Upper lobe of right lung (tissue), 1 donor: ENCODE data around the gene EVA1A. TPM values are rescaled to one million over a fixed set of nuclear protein-coding genes. Genes with fewer than 3 reads are reported as not detected.

Source experiments
- ATAC-seq: fragments of 200-7000 bp; cut with Tn5 transposase; one replicate; pipeline ENCODE4 v1.9.1; 2020; ENCODE audit warnings: mild to moderate bottlenecking, moderate library complexity
- DNase-seq: peaks from one replicate; pipeline ENCODE4 v3.0.0-alpha.2; 2020
- H3K27ac ChIP-seq: fragments of 200-600 bp; one replicate; pipeline ENCODE4 v1.8.0; 2022
- H3K27me3 ChIP-seq: fragments of 200-600 bp; one replicate; pipeline ENCODE4 v1.8.0; 2022; ENCODE audit warnings: mild to moderate bottlenecking
- H3K36me3 ChIP-seq: fragments of 200-600 bp; one replicate; pipeline ENCODE4 v1.8.0; 2022
- H3K4me1 ChIP-seq: fragments of 200-600 bp; one replicate; pipeline ENCODE4 v1.8.0; 2022
- H3K4me3 ChIP-seq: fragments of 200-600 bp; one replicate; pipeline ENCODE4 v1.8.0; 2022; ENCODE audit warnings: mild to moderate bottlenecking
- H3K9me3 ChIP-seq: fragments of 200-600 bp; one replicate; pipeline ENCODE4 v1.8.0; 2022
- CTCF ChIP-seq: fragments of 200-600 bp; IDR thresholded peaks from one replicate; pipeline ENCODE4 v1.8.0; 2022; ENCODE audit warnings: antibody characterized with exemption
- intact Hi-C: fragments of 100-400 bp; cut with DNase I; formaldehyde crosslinking; loops from one replicate; pipeline ENCODE4 v1.11.0; 2022
- total RNA-seq: library from RNA; stranded (reverse); fragmentation: NEBNext Ultra II Directional; extraction: Animal tissue kit (Norgen Biotek cat#: 25700); gene quantifications from one replicate; pipeline ENCODE4 v1.2.1, GENCODE V29; 2021
- donor health status: DM: no; HTN: yes; CAD: no; lungs with severe emphysema.

Gene EVA1A
- total RNA-seq, 1 donor from 2014 or later, result 41.9 TPM

GRCh38 chr2:75513616-75514170 lies 47.0 kb downstream of the EVA1A start:
- peaks cover 7% of the 10 kb centered on the region for H3K9me3 ChIP-seq
- intact Hi-C loops, result no loop called here
- H3K36me3 ChIP-seq, result no peaks in the 10 kb centered on the region
- DNase-seq (no peak), ATAC-seq (no peak)
- no peak overlapping the region for H3K27ac ChIP-seq
- no peak for TF ChIP-seq CTCF
- no peak overlapping the region for H3K4me3 ChIP-seq
- no peaks in the 10 kb centered on the region for H3K4me1 ChIP-seq
- no peaks in the 10 kb centered on the region for H3K27me3 ChIP-seq

GRCh38 chr2:75512455-75513212 lies 48.1 kb downstream of the EVA1A start:
- H3K4me1 ChIP-seq, result no peaks in the 10 kb centered on the region
- no peak overlapping the region for H3K4me3 ChIP-seq
- H3K27ac ChIP-seq, result no peak overlapping the region
- no peak for TF ChIP-seq CTCF
- H3K27me3 ChIP-seq, result no peaks in the 10 kb centered on the region
- no peaks in the 10 kb centered on the region for H3K36me3 ChIP-seq
- DNase-seq (no peak), ATAC-seq (no peak)
- intact Hi-C loops, result no loop called here
- H3K9me3 ChIP-seq, result peaks cover 7% of the 10 kb centered on the region

- H3K36me3 ChIP-seq, result no peaks in the 10 kb centered on the region
- no peaks in the 10 kb centered on the region for H3K9me3 ChIP-seq
- no peaks in the 10 kb centered on the region for H3K4me1 ChIP-seq
- intact Hi-C loops, result no loop called here
- TF ChIP-seq CTCF, result no peak
- DNase-seq (no peak), ATAC-seq (no peak)
- H3K27ac ChIP-seq, result no peak overlapping the region
- no peaks in the 10 kb centered on the region for H3K27me3 ChIP-seq
- no peak overlapping the region for H3K4me3 ChIP-seq
Measured at GRCh38 chr2:75506101-75506697, 54.5 kb downstream of the EVA1A start.

- H3K27ac ChIP-seq, result no peak overlapping the region
- no peak for DNase-seq
- H3K9me3 ChIP-seq, result no peaks in the 10 kb centered on the region
- H3K4me1 ChIP-seq, result no peaks in the 10 kb centered on the region
- TF ChIP-seq CTCF, result no peak
- no peak for ATAC-seq
- no peaks in the 10 kb centered on the region for H3K27me3 ChIP-seq
- intact Hi-C loops, result no loop called here
- H3K4me3 ChIP-seq, result no peak overlapping the region
- H3K36me3 ChIP-seq, result no peaks in the 10 kb centered on the region
Measured at GRCh38 chr2:75505012-75505411, 55.7 kb downstream of the EVA1A start.

GRCh38 chr2:75503048-75503607 lies 57.6 kb downstream of the EVA1A start:
- ATAC-seq (no peak), DNase-seq (no peak)
- no peaks in the 10 kb centered on the region for H3K9me3 ChIP-seq
- H3K27ac ChIP-seq, result no peak overlapping the region
- H3K27me3 ChIP-seq, result no peaks in the 10 kb centered on the region
- H3K4me1 ChIP-seq, result no peaks in the 10 kb centered on the region
- no peak overlapping the region for H3K4me3 ChIP-seq
- intact Hi-C loops, result no loop called here
- TF ChIP-seq CTCF, result no peak
- H3K36me3 ChIP-seq, result no peaks in the 10 kb centered on the region
